Transverse colon (tissue), 4 donors: Measurements from ENCODE around the gene PPP1R1B. TPM values are rescaled to one million over a fixed set of nuclear protein-coding genes. Genes with fewer than 3 reads are reported as not detected.

Source experiments
- DNase-seq: peaks from one replicate; pipeline ENCODE4 v3.0.0-alpha.2; 2019
- H3K27ac ChIP-seq, 4 donors: fragments of 200-600 bp; sonication (generic); 2 replicates each; pipeline ENCODE4 v1.5.1; 2016 to 2018; ENCODE audit warnings: inconsistent platforms in 4 of 4
- H3K27me3 ChIP-seq: fragments of 200-600 bp; sonication (generic); 2 replicates; pipeline ENCODE4 v1.5.1; 2017; ENCODE audit warnings: inconsistent platforms
- H3K36me3 ChIP-seq, 4 donors: fragments of 200-600 bp; sonication (generic); 2 replicates each; pipeline ENCODE4 v1.5.1; 2017 to 2019; ENCODE audit warnings: inconsistent platforms in 4 of 4
- H3K4me1 ChIP-seq, 4 donors: fragments of 200-600 bp; sonication (generic); 2 replicates each; pipeline ENCODE4 v1.5.1; 2017 to 2020; ENCODE audit warnings: inconsistent platforms in 4 of 4
- H3K4me3 ChIP-seq, 4 donors: fragments of 200-600 bp; sonication (generic); 1 replicate in 1 of 4; 2 replicates in 3 of 4; pipeline versions ENCODE4 v1.5.1 to v1.6.1; 2017 to 2019; ENCODE audit warnings: inconsistent platforms in 4 of 4
- H3K9me3 ChIP-seq, 2 donors: fragments of 200-600 bp; sonication (generic); 2 replicates each; pipeline ENCODE4 v1.5.1; 2017 to 2019; ENCODE audit warnings: inconsistent platforms in 2 of 2
- CTCF ChIP-seq, 5 experiments: fragments of 200-600 bp in 3 of 5; fragments of 450-650 bp in 2 of 5; sonication (generic) in 3 of 5; IDR thresholded peaks; 1 replicate in 2 of 5; 2 replicates in 3 of 5; pipeline ENCODE4 v1.5.1; 2016 to 2017; ENCODE audit warnings: antibody characterized with exemption in 5 of 5, inconsistent platforms in 3 of 5, mild to moderate bottlenecking in 2 of 5, moderate library complexity in 1 of 5
- EP300 ChIP-seq: sonication (generic); formaldehyde crosslinking; IDR thresholded peaks from one replicate; pipeline ENCODE4 v1.6.1; 2017; ENCODE audit warnings: antibody characterized with exemption, low read depth
- POLR2A ChIP-seq: fragments of 450-650 bp; IDR thresholded peaks from one replicate; pipeline ENCODE4 v1.6.1; 2016; ENCODE audit warnings: antibody characterized with exemption, mild to moderate bottlenecking, moderate library complexity
- POLR2AphosphoS5 ChIP-seq, 3 donors: sonication (generic); formaldehyde crosslinking; IDR thresholded peaks; one replicate each; pipeline ENCODE4 v1.6.1; 2016; ENCODE audit warnings: antibody characterized with exemption in 3 of 3
- WGBS, 2 donors: methylation state at CpG; one replicate each; pipeline ENCODE4 v1.1.5; 2018; ENCODE audit warnings: low coverage in 1 of 2; 5-methylcytosine and 5-hydroxymethylcytosine counted together
- in situ Hi-C, 4 donors: fragments of 200-750 bp; cut with MboI; loops; one replicate each; pipeline versions ENCODE4 v1.15.0 to v1.15.1; 2017; ENCODE audit warnings: low sequenced_read_pairs in 3 of 4, low pct_ligation_motif_present in 1 of 4, low pct_unique_long_range_greater_than_20kb in 1 of 4
- intact Hi-C: fragments of 100-400 bp; cut with DNase I; formaldehyde crosslinking; loops from one replicate; pipeline ENCODE4 v1.15.1; 2023; ENCODE audit warnings: low total_unique reads
- total RNA-seq, 4 donors: library from RNA; depleted of rRNA; stranded (reverse); fragments of >200 nt; gene quantifications; one replicate each; pipeline ENCODE4 v1.1.0, GENCODE V29; 2016

The PPP1R1B gene
- total RNA-seq, 4 donors from 2014 or later = 125 to 509 (median 223) TPM

DNA sequence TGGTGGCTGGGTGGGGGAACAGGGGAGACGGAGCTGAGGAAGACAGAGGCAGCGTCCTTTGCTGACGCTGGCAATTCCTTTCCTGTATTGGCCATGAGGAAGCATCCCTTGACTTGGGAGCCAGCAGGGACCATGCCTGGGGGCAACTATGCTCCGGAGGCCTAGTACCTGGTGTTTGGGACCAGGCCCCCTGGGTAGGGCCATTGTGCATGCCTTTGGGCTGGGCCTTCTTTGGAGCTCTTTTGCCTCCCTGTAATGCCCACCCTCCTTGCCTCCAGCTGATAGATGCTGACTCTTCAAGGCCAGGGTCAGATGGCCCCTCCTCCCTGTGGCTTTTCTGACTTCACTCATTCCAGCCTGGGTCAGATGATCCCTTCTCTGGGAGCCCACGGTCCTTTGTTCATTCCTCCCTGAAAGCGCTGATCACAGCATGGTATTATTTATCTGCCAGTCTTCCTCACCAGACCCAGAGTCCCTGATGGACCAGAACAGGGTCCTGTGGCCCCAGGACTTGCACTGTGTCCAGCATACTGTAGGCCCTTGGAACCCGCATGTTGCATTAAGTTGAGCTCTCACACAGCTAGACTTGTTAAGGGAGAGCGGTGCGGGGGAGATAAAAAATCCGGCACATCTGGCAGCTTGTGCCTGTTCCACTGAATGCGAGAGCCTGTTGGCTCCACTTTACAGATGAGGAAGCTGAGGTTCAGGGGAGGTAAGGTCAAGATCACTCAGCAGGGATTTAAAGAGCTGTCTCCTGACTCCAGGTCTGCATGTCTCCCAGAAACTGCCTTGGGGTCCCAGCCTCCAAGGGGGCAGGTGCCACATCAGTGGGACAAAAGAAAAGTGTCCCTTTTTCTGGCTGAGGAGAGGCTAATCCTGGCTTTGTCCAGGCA lies 13.1 kb downstream of the PPP1R1B start:
- DNase-seq = no peak
- Histone ChIP-seq H3K36me3 (no peaks in the 10 kb centered on the region), H3K27ac (no peak overlapping the region), H3K4me3 (no peak overlapping the region), H3K4me1 (peaks cover 17 to 68% (median 44%) of the 10 kb centered on the region in 4 donors), H3K27me3 (no peaks in the 10 kb centered on the region), H3K9me3 (no peaks in the 10 kb centered on the region)
- in situ Hi-C loops (loop anchor here in 1 of 4 donors (25.0 kb wide), 1 partner anchor 97 kb away; the partner anchor contains the start of genes GRB7 and MIEN1), intact Hi-C loops (loop anchor here (10.0 kb wide), 1 partner anchor 115 kb away; no protein-coding TSS in a partner anchor)
- 92% methylated on average over 11 of the region's 11 CpGs; no CpG with 5 or more reads in 1 of the 2 donors for WGBS, 2 donors
- TF ChIP-seq POLR2A (no peak), POLR2AphosphoS5 (IDR thresholded peaks at IDR 0.05) (no peak), EP300 (no peak), CTCF (IDR thresholded peaks at IDR 0.05) (no peak)

- no peak for TF ChIP-seq EP300
- no peak for TF ChIP-seq POLR2AphosphoS5 (IDR thresholded peaks at IDR 0.05)
- no peak for TF ChIP-seq CTCF (IDR thresholded peaks at IDR 0.05)
- no peak for TF ChIP-seq POLR2A
- H3K36me3 ChIP-seq = no peaks in the 10 kb centered on the region
- no peaks in the 10 kb centered on the region for H3K27me3 ChIP-seq
- H3K27ac ChIP-seq = no peak overlapping the region
- intact Hi-C loops = no loop called here
- no peaks in the 10 kb centered on the region for H3K9me3 ChIP-seq
- in situ Hi-C loops = loop anchor here in 1 of 4 donors (25.0 kb wide), 1 partner anchor 97 kb away; the partner anchor contains the start of genes GRB7 and MIEN1
- no peak for DNase-seq
- H3K4me1 ChIP-seq = peaks cover 16 to 60% (median 42%) of the 10 kb centered on the region in 4 donors
- WGBS, 2 donors = 39% methylated on average over 4 of the region's 4 CpGs; no CpG with 5 or more reads in 1 of the 2 donors
- H3K4me3 ChIP-seq = no peak overlapping the region
Observed at GRCh38 chr17:39640591-39641031, 13.9 kb downstream of the PPP1R1B start.

GRCh38 chr17:39641097-39641496 lies 14.3 kb downstream of the PPP1R1B start:
- Histone ChIP-seq H3K4me3 (no peak overlapping the region), H3K27me3 (no peaks in the 10 kb centered on the region), H3K9me3 (no peaks in the 10 kb centered on the region), H3K27ac (no peak overlapping the region), H3K4me1 (peaks cover 16 to 55% (median 38%) of the 10 kb centered on the region in 4 donors), H3K36me3 (no peaks in the 10 kb centered on the region)
- DNase-seq = no peak
- intact Hi-C loops = no loop called here
- TF ChIP-seq POLR2AphosphoS5 (IDR thresholded peaks at IDR 0.05) = no peak
- TF ChIP-seq POLR2A = no peak
- TF ChIP-seq CTCF (IDR thresholded peaks at IDR 0.05) = no peak
- no peak for TF ChIP-seq EP300
- in situ Hi-C loops = loop anchor here in 1 of 4 donors (25.0 kb wide), 1 partner anchor 96 kb away; the partner anchor contains the start of genes GRB7 and MIEN1
- 91% methylated on average over 4 of the region's 4 CpGs; no CpG with 5 or more reads in 1 of the 2 donors for WGBS, 2 donors

DNA sequence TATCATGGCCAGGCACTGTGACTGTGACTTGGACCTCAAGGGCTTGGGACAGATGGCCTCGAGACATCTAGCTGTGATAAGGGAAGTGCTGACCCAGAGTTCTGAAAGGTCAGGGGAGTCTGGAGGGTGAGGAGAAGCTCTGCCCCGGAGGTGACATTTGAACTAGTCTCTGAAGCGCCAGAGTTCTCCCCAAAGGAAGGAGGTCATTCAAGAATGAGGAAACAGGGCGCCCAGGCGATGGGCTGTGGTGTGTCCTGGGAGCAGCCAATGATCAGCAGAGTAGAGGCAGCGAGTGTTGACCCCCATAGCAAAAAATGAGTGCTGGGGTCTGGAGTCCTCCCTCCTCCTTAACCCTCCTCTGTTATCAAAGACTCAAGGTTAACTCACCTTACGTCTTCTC lies 15.1 kb downstream of the PPP1R1B start:
- peaks cover 11 to 48% (median 31%) of the 10 kb centered on the region in 4 donors for H3K4me1 ChIP-seq
- 73% methylated on average over 7 of the region's 7 CpGs; no CpG with 5 or more reads in 1 of the 2 donors for WGBS, 2 donors
- no peak overlapping the region for H3K4me3 ChIP-seq
- H3K36me3 ChIP-seq = no peaks in the 10 kb centered on the region
- no peaks in the 10 kb centered on the region for H3K9me3 ChIP-seq
- no peak overlapping the region for H3K27ac ChIP-seq
- intact Hi-C loops (no loop called here), in situ Hi-C loops (loop anchor here in 1 of 4 donors (25.0 kb wide), 1 partner anchor 95 kb away; the partner anchor contains the start of genes GRB7 and MIEN1)
- TF ChIP-seq POLR2AphosphoS5 (IDR thresholded peaks at IDR 0.05) (no peak), EP300 (no peak), CTCF (IDR thresholded peaks at IDR 0.05) (no peak), POLR2A (no peak)
- no peaks in the 10 kb centered on the region for H3K27me3 ChIP-seq
- no peak for DNase-seq
